Measurements from ENCODE around the gene CPHXL2. TPM values are rescaled to one million over a fixed set of nuclear protein-coding genes. Genes with fewer than 3 reads are reported as not detected.

Gene CPHXL2
- total and polyA plus RNA-seq, 2 donors (not counting 1 experiment from before 2014, with no cell fraction given): not detected

DNA sequence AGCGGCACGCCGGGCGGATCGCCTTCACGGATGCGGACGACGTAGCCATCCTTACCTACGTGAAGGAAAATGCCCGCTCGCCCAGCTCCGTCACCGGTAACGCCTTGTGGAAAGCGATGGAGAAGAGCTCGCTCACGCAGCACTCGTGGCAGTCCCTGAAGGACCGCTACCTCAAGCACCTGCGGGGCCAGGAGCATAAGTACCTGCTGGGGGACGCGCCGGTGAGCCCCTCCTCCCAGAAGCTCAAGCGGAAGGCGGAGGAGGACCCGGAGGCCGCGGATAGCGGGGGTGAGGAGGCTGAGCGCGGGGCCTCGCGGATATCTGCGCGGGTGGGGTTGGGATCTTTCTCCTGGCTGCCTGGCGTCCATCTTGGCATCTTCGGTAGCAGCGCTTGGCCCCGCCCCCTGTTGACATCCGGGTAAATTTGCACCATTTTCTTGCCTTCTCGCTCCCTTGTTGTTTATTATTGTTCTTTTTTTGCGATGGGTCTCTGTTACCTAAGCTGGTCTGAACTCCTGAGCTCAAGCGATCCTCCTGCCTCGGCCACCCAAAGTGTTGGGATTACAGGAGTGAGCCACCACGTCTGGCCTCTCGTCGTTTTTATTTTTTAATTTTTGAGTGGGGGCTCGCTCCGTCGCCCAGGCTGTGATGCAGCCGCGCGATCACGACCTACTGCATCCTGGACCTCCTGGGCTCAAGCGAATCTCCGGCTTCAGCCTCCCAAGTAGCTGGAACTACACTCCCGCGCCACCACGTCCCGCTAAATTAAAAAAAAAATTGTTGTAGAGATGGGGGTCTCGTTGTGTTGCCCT lies 28.3 kb downstream of the CPHXL2 start:
- Histone ChIP-seq H3K4me1 (ENCODE audit: control insufficient read depth in 2 of 2, insufficient read depth in 2 of 2, low read length in 2 of 2) (peaks cover 57 to 61% of the 10 kb centered on the region in 2 donors), H3K4me3 (ENCODE audit: control extremely low read depth in 1 of 5, extremely low read depth in 1 of 5, insufficient read depth in 1 of 5, low read depth in 2 of 5, low read length in 4 of 5) (peak overlapping the region; percentile 73 to 96 (median 85)), H3K9ac (ENCODE audit: low read length) (peak overlapping the region; percentile 93), H3K79me2 (ENCODE audit: control insufficient read depth, insufficient read depth, low read length) (peaks cover 88% of the 10 kb centered on the region), H3K9me3 (ENCODE audit: control extremely low read depth in 1 of 3, control insufficient read depth in 2 of 3, insufficient read depth in 1 of 3, low read length in 2 of 3) (no peaks in the 10 kb centered on the region), H3K27me3 (replicated peaks in 1 of 4; ENCODE audit: control extremely low read depth in 1 of 4, control insufficient read depth in 3 of 4, insufficient read depth in 4 of 4, low read length in 3 of 4) (no peaks in the 10 kb centered on the region), H4K20me1 (ENCODE audit: control insufficient read depth, insufficient read depth, low read length, poor library complexity, severe bottlenecking) (peaks cover 41% of the 10 kb centered on the region), H2AFZ (ENCODE audit: insufficient read depth, low read depth, low read length, poor library complexity, severe bottlenecking) (peak overlapping the region; percentile 88), H3K36me3 (replicated peaks in 1 of 2; ENCODE audit: control extremely low read depth in 1 of 2, control insufficient read depth in 1 of 2, extremely low read depth in 1 of 2, insufficient read depth in 2 of 2, low read length in 1 of 2) (peaks cover 14 to 22% of the 10 kb centered on the region in 2 experiments), H3K4me2 (replicated peaks; ENCODE audit: low read depth, low read length, poor library complexity, severe bottlenecking) (peak overlapping the region; percentile 85), H3K27ac (ENCODE audit: low read length in 2 of 2) (peak overlapping the region; percentile 85 to 87)
- POLR2A ChIA-PET: interaction anchor here (0.6 to 2.8 kb wide), 8 partner anchors 25 to 982 kb away, joined by 3 to 15 read pairs (median 6); partner anchors contain the start of genes ADAT1, CFDP1, GABARAPL2 and RFWD3
- under 1% methylated on average over 54 of the region's 62 CpGs for WGBS (ENCODE audit: insufficient coverage)
- ATAC-seq (ENCODE audit: low read depth) (peak; percentile 40), DNase-seq (peak; percentile 90)
- CTCF ChIA-PET: interaction anchor here (0.8 to 5.5 kb wide), 12 partner anchors 12 to 449 kb away, joined by 3 to 60 read pairs (median 6); partner anchors contain the start of genes ADAT1 and TMEM170A
- no peaks in the 10 kb centered on the region for H3K27me3 Mint-ChIP-seq
- H3K9me3 Mint-ChIP-seq (ENCODE audit: insufficient read depth): no peaks in the 10 kb centered on the region
- TF ChIP-seq, protein P1, sequence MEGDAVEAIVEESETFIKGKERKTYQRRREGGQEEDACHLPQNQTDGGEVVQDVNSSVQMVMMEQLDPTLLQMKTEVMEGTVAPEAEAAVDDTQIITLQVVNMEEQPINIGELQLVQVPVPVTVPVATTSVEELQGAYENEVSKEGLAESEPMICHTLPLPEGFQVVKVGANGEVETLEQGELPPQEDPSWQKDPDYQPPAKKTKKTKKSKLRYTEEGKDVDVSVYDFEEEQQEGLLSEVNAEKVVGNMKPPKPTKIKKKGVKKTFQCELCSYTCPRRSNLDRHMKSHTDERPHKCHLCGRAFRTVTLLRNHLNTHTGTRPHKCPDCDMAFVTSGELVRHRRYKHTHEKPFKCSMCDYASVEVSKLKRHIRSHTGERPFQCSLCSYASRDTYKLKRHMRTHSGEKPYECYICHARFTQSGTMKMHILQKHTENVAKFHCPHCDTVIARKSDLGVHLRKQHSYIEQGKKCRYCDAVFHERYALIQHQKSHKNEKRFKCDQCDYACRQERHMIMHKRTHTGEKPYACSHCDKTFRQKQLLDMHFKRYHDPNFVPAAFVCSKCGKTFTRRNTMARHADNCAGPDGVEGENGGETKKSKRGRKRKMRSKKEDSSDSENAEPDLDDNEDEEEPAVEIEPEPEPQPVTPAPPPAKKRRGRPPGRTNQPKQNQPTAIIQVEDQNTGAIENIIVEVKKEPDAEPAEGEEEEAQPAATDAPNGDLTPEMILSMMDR (IDR thresholded peaks at IDR 0.05): no peak
- no peak for TF ChIP-seq EZH2 (IDR thresholded peaks at IDR 0.05; ENCODE audit: borderline replicate concordance, insufficient read depth, low read depth, low read length, poor library complexity, severe bottlenecking)
- peak overlapping the region; percentile 97 for H3K4me3 Mint-ChIP-seq
- peak overlapping the region; percentile 99 for H3K27ac Mint-ChIP-seq
- intact Hi-C loops (cut with micrococcal nuclease): loop anchor here (1.0 to 5.0 kb wide), 5 partner anchors 92 to 981 kb away; partner anchors contain the start of genes RFWD3, TMEM231 and ZFP1
- peaks cover 58% of the 10 kb centered on the region for H3K4me1 Mint-ChIP-seq

Data from B cell (primary cell).